ENCODE results near the gene AK2. TPM values are rescaled to one million over a fixed set of nuclear protein-coding genes. Genes with fewer than 3 reads are reported as not detected.

The AK2 gene
- total RNA-seq, 1 experiment from 2014 or later = 191 TPM

- intact Hi-C loops (cut with micrococcal nuclease; ENCODE audit: unreplicated experiment) = no loop called here
- Histone ChIP-seq H3K9me3 (ENCODE audit: insufficient read depth, low read depth) (no peaks in the 10 kb centered on the region), H3K79me2 (ENCODE audit: low read depth) (peaks cover 4% of the 10 kb centered on the region; the same call in 1 of the 2 replicates), H3K4me1 (replicated peaks; ENCODE audit: insufficient read depth) (peaks cover 62% of the 10 kb centered on the region), H3K27ac (peak overlapping the region; percentile 93), H3F3A (ENCODE audit: insufficient read depth, low read depth) (peaks cover 60% of the 10 kb centered on the region), H3K36me3 (ENCODE audit: low read depth) (no peaks in the 10 kb centered on the region), H3K9me2 (ENCODE audit: insufficient read depth) (no peaks in the 10 kb centered on the region), H2AFZ (no peak overlapping the region), H3K4me3 (peak overlapping the region; percentile 15; the same call in 1 of the 2 replicates), H3K27me3 (ENCODE audit: insufficient read depth, low read depth) (no peaks in the 10 kb centered on the region), H4K20me1 (ENCODE audit: insufficient read depth) (no peaks in the 10 kb centered on the region), H3K4me2 (peak overlapping the region; percentile 68)
- POLR2A ChIA-PET (ENCODE audit: unreplicated experiment) = interaction anchor here (0.5 to 0.9 kb wide), 7 partner anchors 11 to 38 kb away, joined by 3 to 6 read pairs (median 3); partner anchors contain the start of gene RNF19B
- BruUV-seq (replicated peaks) = TSS peak; percentile 86
- TF ChIP-seq EZH2 (IDR thresholded peaks at IDR 0.05; ENCODE audit: low read depth) = no peak
- TF ChIP-seq, protein P1, sequence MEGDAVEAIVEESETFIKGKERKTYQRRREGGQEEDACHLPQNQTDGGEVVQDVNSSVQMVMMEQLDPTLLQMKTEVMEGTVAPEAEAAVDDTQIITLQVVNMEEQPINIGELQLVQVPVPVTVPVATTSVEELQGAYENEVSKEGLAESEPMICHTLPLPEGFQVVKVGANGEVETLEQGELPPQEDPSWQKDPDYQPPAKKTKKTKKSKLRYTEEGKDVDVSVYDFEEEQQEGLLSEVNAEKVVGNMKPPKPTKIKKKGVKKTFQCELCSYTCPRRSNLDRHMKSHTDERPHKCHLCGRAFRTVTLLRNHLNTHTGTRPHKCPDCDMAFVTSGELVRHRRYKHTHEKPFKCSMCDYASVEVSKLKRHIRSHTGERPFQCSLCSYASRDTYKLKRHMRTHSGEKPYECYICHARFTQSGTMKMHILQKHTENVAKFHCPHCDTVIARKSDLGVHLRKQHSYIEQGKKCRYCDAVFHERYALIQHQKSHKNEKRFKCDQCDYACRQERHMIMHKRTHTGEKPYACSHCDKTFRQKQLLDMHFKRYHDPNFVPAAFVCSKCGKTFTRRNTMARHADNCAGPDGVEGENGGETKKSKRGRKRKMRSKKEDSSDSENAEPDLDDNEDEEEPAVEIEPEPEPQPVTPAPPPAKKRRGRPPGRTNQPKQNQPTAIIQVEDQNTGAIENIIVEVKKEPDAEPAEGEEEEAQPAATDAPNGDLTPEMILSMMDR (conservative IDR thresholded peaks at IDR 0.05) = no peak
- DNase-seq = peak; percentile 91 to 96
- CTCF ChIA-PET = interaction anchor here (0.6 to 1.7 kb wide), 3 partner anchors 9 to 60 kb away, joined by 3 to 8 read pairs (median 3); no protein-coding TSS in a partner anchor
These were observed 44.0 kb downstream of the AK2 start for GRCh38 chr1:32992489-32993323.

- H3K79me2 ChIP-seq (ENCODE audit: low read depth) = peaks cover 4% of the 10 kb centered on the region; the same call in 1 of the 2 replicates
- no peak for DNase-seq
- no peaks in the 10 kb centered on the region for H4K20me1 ChIP-seq (ENCODE audit: insufficient read depth)
- no peak overlapping the region for H3K4me3 ChIP-seq
- CTCF ChIA-PET = interaction anchor here (0.6 to 1.7 kb wide), 3 partner anchors 9 to 59 kb away, joined by 3 to 8 read pairs (median 3); no protein-coding TSS in a partner anchor
- H3K9me2 ChIP-seq (ENCODE audit: insufficient read depth) = no peaks in the 10 kb centered on the region
- BruUV-seq (replicated peaks) = TSS peak; percentile 43
- H3F3A ChIP-seq (ENCODE audit: insufficient read depth, low read depth) = peaks cover 60% of the 10 kb centered on the region
- H2AFZ ChIP-seq = no peak overlapping the region
- intact Hi-C loops (cut with micrococcal nuclease; ENCODE audit: unreplicated experiment) = no loop called here
- no peaks in the 10 kb centered on the region for H3K36me3 ChIP-seq (ENCODE audit: low read depth)
- POLR2A ChIA-PET (ENCODE audit: unreplicated experiment) = interaction anchor here (0.6 to 0.9 kb wide), 5 partner anchors 14 to 37 kb away, joined by 3 to 6 read pairs (median 3); partner anchors contain the start of gene RNF19B
- no peaks in the 10 kb centered on the region for H3K9me3 ChIP-seq (ENCODE audit: insufficient read depth, low read depth)
- peak overlapping the region; percentile 93 for H3K27ac ChIP-seq
- TF ChIP-seq, protein P1 (conservative IDR thresholded peaks at IDR 0.05) = no peak
- no peak for TF ChIP-seq EZH2 (IDR thresholded peaks at IDR 0.05; ENCODE audit: low read depth)
- H3K27me3 ChIP-seq (ENCODE audit: insufficient read depth, low read depth) = no peaks in the 10 kb centered on the region
- H3K4me2 ChIP-seq = peak overlapping the region; percentile 68; the same call in 1 of the 2 replicates
- peaks cover 62% of the 10 kb centered on the region for H3K4me1 ChIP-seq (replicated peaks; ENCODE audit: insufficient read depth)
These were observed 44.7 kb downstream of the AK2 start for GRCh38 chr1:32991819-32992488.

DNA sequence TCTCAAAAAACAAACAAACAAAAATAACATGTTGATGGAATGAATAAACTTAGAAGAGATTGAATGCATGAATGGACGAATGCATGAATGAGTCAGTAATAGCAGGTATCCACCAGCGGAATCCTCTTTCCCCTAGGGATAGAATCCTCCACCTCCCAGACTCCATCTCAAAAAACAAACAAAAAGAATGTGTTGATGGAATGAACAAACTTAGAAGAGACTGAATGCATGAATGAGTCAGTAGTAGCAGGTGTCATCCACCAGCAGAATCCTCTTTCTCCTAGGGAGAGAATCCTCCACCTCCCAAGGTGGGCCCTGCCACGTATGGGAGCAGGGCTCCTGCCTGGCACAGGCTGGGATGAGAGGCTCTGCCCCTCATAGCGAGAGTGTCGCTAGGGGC lies 45.3 kb downstream of the AK2 start:
- Histone ChIP-seq H3K36me3 (ENCODE audit: low read depth) (no peaks in the 10 kb centered on the region), H3F3A (ENCODE audit: insufficient read depth, low read depth) (peaks cover 56% of the 10 kb centered on the region), H3K4me1 (replicated peaks; ENCODE audit: insufficient read depth) (peaks cover 62% of the 10 kb centered on the region), H3K27me3 (ENCODE audit: insufficient read depth, low read depth) (no peaks in the 10 kb centered on the region), H3K9me3 (ENCODE audit: insufficient read depth, low read depth) (no peaks in the 10 kb centered on the region), H3K27ac (peak overlapping the region; percentile 93), H3K4me2 (peak overlapping the region; percentile 68; the same call in 1 of the 2 replicates), H3K9me2 (ENCODE audit: insufficient read depth) (no peaks in the 10 kb centered on the region), H3K79me2 (ENCODE audit: low read depth) (peaks cover 4% of the 10 kb centered on the region; the same call in 1 of the 2 replicates), H4K20me1 (ENCODE audit: insufficient read depth) (no peaks in the 10 kb centered on the region), H3K4me3 (no peak overlapping the region), H2AFZ (no peak overlapping the region)
- POLR2A ChIA-PET (ENCODE audit: unreplicated experiment) = no interaction called here
- CTCF ChIA-PET = interaction anchor here (0.6 to 1.7 kb wide), 3 partner anchors 16 to 337 kb away, joined by 4 to 8 read pairs (median 4); no protein-coding TSS in a partner anchor
- TF ChIP-seq, protein P1 (conservative IDR thresholded peaks at IDR 0.05) = no peak
- TF ChIP-seq EZH2 (IDR thresholded peaks at IDR 0.05; ENCODE audit: low read depth) = no peak
- BruUV-seq (replicated peaks) = no TSS peak
- intact Hi-C loops (cut with micrococcal nuclease; ENCODE audit: unreplicated experiment) = no loop called here
- no peak for DNase-seq
